ENCODE results near the gene IL9.
A peak's percentile ranks its signal among the peaks of the same experiment; 100 is the strongest.

Gene IL9

DNA sequence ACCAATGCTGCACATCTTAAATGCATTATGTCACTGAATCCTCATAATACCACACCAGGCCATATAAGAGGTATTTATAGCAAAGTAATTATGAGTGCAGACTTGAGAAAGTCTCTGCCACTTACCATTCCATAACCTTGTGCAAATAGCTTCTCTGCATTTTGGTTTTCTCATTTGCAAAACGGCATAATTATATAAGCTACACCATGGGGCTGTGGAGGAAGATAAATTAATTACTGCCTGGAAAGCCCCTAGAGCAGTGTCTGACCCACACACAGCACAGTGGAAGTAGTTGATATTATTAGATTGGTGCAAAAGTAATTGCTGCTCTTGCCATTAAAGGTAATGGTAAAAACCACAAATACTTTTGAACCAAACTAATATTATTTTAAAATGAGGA lies 9.5 kb upstream of the IL9 start:
- Mint-ChIP-seq H3K4me3 (no peak overlapping the region), H3K4me1 (no peaks in the 10 kb centered on the region), H3K9me3 (no peaks in the 10 kb centered on the region), H3K27ac (no peak overlapping the region), H3K27me3 (peaks cover 36% of the 10 kb centered on the region)
- DNase-seq (no peak), ATAC-seq (no peak)

DNA sequence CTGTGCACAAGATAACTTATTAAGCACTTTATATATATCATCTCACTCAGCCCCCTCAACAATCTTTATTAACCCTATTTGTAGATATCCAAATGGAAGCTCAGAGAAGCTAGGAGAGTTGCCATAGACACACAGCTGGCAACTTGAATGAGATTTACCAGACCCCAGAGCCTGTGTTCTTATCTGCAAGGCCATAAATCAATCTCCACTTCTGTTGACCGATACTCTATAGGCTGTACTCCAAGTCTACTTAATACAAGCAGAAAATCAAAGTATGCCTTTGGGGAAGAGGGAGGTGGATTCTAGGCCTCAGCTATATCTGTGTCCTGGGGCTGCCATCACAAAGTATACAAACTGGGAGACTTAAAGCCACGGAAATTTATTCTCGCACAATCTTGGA lies 6.0 kb upstream of the IL9 start:
- ATAC-seq (no peak), DNase-seq (no peak)
- no peaks in the 10 kb centered on the region for H3K9me3 Mint-ChIP-seq
- H3K27me3 Mint-ChIP-seq: peaks cover 45% of the 10 kb centered on the region
- no peaks in the 10 kb centered on the region for H3K4me1 Mint-ChIP-seq
- no peak overlapping the region for H3K4me3 Mint-ChIP-seq
- H3K27ac Mint-ChIP-seq: no peak overlapping the region

DNA sequence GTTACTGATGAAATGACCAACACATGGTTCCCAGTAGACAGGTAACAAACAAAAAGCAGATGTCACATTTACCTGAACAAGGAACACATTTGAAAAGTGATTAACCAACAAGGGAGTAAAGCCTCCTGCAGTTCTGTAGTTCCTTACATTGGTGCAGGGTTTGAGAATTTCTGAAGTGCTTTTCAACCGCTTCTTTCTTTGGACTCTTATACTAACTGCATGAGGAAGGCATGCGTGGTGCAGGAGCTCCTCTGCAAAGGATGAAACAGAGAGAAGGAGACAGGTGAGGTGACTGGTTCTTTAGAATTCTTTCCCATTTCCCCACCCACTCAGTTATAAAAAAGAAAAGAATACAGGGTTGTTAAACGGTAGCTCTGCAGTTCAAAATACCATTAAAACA lies 4.6 kb upstream of the IL9 start:
- ATAC-seq: no peak
- no peak overlapping the region for H3K27ac Mint-ChIP-seq
- H3K4me3 Mint-ChIP-seq: no peak overlapping the region
- no peaks in the 10 kb centered on the region for H3K9me3 Mint-ChIP-seq
- no peak for DNase-seq
- H3K27me3 Mint-ChIP-seq: peaks cover 54% of the 10 kb centered on the region
- H3K4me1 Mint-ChIP-seq: peaks cover 5% of the 10 kb centered on the region

DNA sequence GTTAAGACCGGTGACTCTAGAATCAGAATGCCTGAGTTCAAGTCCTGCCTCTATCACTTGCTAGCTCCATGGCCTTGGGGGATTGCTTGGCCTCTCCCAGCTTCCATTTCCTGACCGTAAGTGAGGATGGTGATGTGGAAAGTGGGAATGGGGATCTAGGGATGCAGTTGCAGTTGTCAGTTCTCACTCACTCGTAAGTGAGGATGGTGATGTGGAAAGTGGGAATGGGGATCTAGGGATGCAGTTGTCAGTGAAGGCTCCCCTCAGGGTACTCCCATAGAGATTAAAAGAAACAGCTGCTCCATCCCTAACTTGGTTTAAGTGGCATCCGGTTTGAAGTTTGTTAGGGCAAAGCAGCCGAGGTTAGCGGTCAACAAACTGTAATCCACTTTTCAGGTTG lies 3.0 kb upstream of the IL9 start:
- no peak overlapping the region for H3K4me3 Mint-ChIP-seq
- DNase-seq (no peak), ATAC-seq (no peak)
- peak overlapping the region in 1 of 2 donors; percentile 35 for H3K27ac Mint-ChIP-seq
- no peaks in the 10 kb centered on the region for H3K9me3 Mint-ChIP-seq
- H3K27me3 Mint-ChIP-seq: peaks cover 63% of the 10 kb centered on the region
- H3K4me1 Mint-ChIP-seq: peaks cover 5% of the 10 kb centered on the region

DNA sequence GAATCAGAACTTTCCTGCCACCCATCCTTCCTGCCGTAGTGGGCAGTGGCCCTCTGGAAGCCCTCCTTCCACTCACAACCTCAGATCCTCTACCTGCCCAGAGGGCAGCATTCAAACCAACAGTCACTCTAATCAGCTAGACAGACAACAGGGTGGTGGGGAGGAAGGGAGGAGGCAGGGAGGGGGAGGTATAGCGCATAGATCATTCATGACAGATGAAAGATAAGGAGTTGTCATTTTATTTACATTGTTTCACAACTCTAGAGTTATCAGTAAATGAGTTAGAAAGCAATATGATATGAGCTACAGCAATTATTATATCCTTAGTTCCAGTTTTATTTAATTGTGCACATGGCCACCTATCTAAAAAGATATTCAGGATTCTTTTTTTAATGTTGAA lies 852 bp downstream of the IL9 start:
- ATAC-seq: no peak
- H3K27ac Mint-ChIP-seq: no peak overlapping the region
- no peak for DNase-seq

DNA sequence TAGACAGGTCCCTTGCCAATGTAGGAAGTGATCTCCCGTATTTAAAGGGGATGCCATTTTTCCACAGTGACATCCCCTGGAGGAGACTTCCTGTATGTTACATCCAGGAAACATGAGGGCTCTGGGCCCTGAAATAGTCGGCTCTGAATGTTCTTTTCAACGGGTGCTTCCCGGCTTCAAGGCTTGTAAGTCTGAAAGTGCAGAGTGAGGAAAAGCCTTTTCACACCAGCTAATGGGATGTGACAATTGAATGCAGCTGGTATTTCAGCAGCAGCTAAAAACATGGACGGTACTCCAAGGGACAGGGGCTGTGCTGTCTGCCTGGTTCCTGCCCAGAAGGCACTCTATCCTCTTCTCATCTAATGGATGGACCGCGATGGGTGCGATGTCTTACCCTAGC lies 1.4 kb downstream of the IL9 start:
- ATAC-seq (no peak), DNase-seq (no peak)
- Mint-ChIP-seq H3K4me1 (peaks cover 12% of the 10 kb centered on the region), H3K27ac (no peak overlapping the region), H3K9me3 (no peaks in the 10 kb centered on the region), H3K27me3 (peaks cover 42% of the 10 kb centered on the region), H3K4me3 (no peak overlapping the region)

More for the DNA sequence above, 852 bp downstream of the IL9 start:
- Mint-ChIP-seq H3K4me1 (peaks cover 12% of the 10 kb centered on the region), H3K27me3 (peaks cover 43% of the 10 kb centered on the region), H3K4me3 (no peak overlapping the region), H3K9me3 (no peaks in the 10 kb centered on the region)

DNA sequence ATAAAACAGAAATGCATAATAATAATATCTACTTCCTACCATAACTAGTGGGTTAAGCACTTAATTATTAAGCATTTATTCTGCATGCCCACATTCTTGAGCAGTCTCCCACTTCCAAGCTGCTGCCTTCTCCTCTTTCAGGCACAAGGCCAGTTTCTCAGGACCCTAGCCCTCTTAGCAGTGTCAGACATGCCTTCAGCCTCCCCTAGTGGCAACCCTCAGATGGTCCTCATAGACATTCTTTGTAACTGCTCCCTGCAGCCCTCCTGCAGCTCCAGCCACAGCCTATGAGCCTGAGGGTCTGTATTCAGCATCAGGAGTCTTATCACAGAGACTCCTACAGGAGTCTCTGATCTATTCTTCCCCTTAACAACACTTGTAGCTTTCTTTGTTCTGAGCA lies 3.9 kb downstream of the IL9 start:
- H3K27me3 Mint-ChIP-seq: peaks cover 27% of the 10 kb centered on the region
- H3K4me1 Mint-ChIP-seq: peaks cover 21% of the 10 kb centered on the region
- no peaks in the 10 kb centered on the region for H3K9me3 Mint-ChIP-seq
- ATAC-seq (no peak), DNase-seq (no peak)
- H3K4me3 Mint-ChIP-seq: no peak overlapping the region
- H3K27ac Mint-ChIP-seq: no peak overlapping the region

DNA sequence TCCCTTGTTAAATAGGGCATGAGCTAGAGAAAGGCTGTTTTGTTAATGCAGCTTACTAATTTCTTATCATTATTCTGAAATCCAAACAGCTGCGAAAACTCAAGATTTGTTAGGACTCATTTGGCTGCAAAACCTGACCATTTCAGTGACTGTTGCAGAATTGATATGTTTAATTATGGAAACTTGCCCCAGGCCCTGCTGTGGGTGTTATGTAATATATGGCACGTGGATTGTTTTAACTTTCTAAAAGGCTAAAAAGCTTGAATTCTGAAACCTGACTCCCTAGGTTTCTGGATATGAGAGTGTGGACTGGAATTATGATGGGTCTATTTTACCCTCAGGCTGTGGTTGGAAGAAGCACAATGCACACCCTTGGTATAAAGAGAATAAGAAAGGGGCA lies 4.4 kb downstream of the IL9 start:
- Mint-ChIP-seq H3K4me1 (peaks cover 21% of the 10 kb centered on the region), H3K27ac (no peak overlapping the region), H3K9me3 (no peaks in the 10 kb centered on the region), H3K27me3 (peaks cover 27% of the 10 kb centered on the region), H3K4me3 (no peak overlapping the region)
- ATAC-seq: no peak
- no peak for DNase-seq

DNA sequence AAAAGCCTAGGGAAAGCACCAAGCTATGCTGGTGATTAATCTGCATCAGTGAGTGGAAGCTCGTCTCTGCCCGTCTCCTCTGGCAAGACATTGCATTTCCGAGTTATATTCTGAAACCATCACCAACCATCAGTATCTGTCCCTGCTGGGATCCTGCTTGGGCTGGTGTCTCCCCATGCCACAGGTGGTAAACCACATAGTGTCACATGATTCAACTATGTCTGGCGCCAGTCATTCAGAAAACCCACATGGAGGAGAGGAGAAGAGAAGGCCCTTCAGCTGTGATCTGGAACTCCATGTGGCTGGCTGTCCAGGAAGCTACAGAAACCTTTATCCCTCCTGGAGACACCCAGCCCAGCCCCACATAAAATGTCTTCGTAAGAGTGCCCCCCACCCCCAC lies 4.8 kb downstream of the IL9 start:
- Mint-ChIP-seq H3K27ac (no peak overlapping the region), H3K9me3 (no peaks in the 10 kb centered on the region), H3K4me3 (no peak overlapping the region), H3K4me1 (peaks cover 21% of the 10 kb centered on the region), H3K27me3 (peaks cover 23% of the 10 kb centered on the region)
- ATAC-seq (peak; percentile 96), DNase-seq (peak; percentile 27 to 77)

DNA sequence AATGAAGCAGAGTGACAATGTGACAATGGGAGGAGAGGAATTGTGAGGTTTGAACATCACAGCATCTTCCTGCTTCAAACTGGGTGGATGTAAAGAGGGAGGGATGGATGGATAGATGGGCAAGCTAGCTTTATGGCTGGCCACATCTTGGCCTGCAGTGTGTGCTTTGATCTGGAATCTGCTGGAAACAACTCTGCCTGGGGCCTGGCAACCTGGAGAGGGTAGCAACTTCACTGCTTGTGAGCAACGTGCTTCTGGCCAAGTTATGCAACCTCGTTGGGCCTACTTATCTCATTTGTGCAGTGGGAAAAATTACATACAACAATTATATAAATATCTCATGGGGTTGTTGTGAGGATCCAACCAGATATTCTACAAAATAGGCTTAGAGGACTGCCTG lies 5.3 kb downstream of the IL9 start:
- H3K4me3 Mint-ChIP-seq: no peak overlapping the region
- H3K27me3 Mint-ChIP-seq: peaks cover 24% of the 10 kb centered on the region
- no peaks in the 10 kb centered on the region for H3K9me3 Mint-ChIP-seq
- H3K27ac Mint-ChIP-seq: no peak overlapping the region
- ATAC-seq (no peak), DNase-seq (no peak)
- H3K4me1 Mint-ChIP-seq: peaks cover 16% of the 10 kb centered on the region

DNA sequence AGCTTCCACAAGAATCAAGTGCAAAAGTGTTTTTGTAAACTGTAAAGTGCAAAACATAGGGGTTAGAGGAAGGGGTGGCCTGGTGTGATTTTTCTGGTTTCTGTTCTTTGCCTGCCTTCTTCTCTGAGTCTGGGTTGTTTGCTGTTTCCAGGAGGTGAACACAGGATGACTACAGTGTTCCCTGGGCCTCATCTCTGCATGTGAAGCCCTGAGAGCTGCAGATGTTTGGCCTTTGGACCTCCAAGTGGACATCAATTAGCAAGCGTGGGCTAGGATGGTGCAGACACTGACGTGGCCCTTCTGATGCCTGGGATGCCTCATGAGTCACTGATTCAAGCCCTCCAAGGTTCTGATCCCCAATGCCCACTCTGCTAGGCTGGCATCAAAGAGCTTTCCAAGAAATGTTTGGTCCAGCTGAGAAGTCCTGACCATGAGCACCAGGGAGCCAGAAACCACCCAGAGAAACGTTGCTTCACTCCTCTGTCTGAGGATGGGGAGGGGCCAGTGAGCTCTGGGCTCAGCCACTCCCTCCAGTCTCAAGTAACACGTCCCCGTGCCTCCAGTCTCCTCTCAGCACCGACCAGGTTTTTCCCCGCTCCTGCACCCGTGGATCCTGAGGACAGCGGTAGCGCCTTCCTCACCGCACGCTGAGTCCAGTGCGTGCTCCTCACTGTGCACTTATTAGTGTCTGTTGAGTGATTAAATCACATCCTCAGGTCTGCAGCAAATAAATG lies 7.6 kb downstream of the IL9 start:
- ATAC-seq: no peak
- Mint-ChIP-seq H3K9me3 (no peaks in the 10 kb centered on the region), H3K4me1 (peaks cover 16% of the 10 kb centered on the region), H3K27me3 (peaks cover 35% of the 10 kb centered on the region), H3K4me3 (no peak overlapping the region), H3K27ac (no peak overlapping the region)
- no peak for DNase-seq

DNA sequence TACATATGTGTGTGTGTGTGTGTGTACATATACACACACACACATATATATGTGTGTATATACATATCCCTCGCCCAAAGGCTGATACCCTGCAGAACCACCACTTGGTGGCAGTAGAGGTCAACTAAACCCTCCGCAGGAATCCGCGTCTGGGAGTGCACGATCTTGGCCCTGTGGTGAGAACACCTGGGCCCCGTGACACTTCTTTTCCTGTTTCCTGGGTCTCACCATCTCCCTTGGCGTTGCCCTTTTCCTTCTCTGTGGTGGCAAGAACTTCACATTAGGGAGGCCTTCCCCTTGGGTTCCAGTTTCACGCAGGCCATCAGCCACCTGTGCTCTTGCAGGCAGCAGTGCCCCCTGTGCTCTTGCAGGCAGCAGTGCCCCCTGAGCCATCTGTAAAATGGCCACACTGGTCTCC lies 8.2 kb downstream of the IL9 start:
- Mint-ChIP-seq H3K9me3 (no peaks in the 10 kb centered on the region), H3K27me3 (peaks cover 41% of the 10 kb centered on the region), H3K4me3 (peak overlapping the region in 1 of 2 donors; percentile 28), H3K27ac (no peak overlapping the region), H3K4me1 (peaks cover 16% of the 10 kb centered on the region)
- peak; percentile 64 to 65 for DNase-seq
- peak; percentile 71 for ATAC-seq

DNA sequence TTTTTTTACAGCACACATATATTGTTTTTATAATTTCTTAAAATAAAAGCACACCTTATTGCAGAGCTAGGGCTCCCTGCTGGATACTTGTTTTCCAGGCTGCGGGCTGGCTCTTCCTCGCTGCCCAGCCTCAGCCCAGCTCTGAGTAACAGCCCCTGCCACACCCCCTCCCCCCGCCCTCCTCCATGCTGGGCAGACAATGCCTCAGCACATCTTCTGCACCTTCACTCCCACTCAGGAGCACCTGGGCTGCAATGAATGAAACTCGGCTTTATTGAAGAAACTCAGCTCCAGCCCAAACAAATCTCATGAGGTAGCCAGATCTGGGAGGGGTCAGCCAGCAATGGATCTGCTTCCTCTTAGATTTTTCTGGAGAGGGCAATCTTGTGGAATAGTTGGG lies 9.5 kb downstream of the IL9 start:
- no peak overlapping the region for H3K27ac Mint-ChIP-seq
- no peaks in the 10 kb centered on the region for H3K9me3 Mint-ChIP-seq
- ATAC-seq: no peak
- H3K4me1 Mint-ChIP-seq: peaks cover 14% of the 10 kb centered on the region
- H3K4me3 Mint-ChIP-seq: no peak overlapping the region
- H3K27me3 Mint-ChIP-seq: peaks cover 47% of the 10 kb centered on the region
- DNase-seq: no peak

DNA sequence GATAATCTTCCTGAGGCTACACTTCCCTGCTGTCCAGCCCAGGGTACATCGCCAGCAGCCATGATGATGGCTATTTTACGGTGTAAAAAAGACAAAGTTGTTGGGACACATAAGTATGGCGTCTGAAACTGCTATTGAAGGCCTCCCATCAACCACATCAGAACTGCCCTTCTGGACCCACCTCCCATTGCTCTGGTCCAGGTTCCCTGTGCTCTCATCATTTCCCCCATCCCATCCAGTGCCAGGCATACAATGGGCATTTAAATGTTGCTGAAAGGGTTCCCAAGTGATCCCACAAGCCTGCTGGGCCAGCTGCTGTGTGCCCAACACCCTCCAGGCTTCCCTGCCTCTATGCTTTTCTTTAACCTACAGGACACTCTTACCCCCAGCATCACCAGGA lies 10.6 kb downstream of the IL9 start:
- DNase-seq: no peak
- Mint-ChIP-seq H3K9me3 (no peaks in the 10 kb centered on the region), H3K27ac (no peak overlapping the region), H3K4me3 (no peak overlapping the region), H3K27me3 (peaks cover 58% of the 10 kb centered on the region), H3K4me1 (peaks cover 9% of the 10 kb centered on the region)
- ATAC-seq: no peak

DNA sequence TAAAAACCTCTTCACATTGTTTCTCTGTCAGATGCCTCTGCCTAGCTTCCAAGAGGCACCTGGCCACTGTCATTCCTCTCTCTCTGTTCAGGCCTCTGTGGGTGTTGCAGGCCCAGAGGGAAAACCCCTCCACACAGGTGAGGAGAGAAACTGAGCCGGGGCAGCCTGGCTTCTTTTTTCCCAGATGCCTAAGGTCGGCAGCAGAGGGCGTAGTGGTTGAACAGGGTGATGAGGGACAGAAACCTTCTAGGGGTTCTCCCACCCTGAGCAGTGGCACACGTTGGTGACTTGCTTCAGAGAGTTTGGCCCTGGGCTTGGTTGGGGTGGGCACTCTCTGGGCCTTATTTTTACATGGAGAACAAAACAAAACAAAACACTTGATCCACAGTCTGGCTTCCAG lies 12.2 kb downstream of the IL9 start:
- no peak overlapping the region for H3K4me3 Mint-ChIP-seq
- H3K4me1 Mint-ChIP-seq: peaks cover 9% of the 10 kb centered on the region
- DNase-seq: peak in 1 of 2 donors; percentile 23
- no peak for ATAC-seq
- no peak overlapping the region for H3K27ac Mint-ChIP-seq
- peaks cover 49% of the 10 kb centered on the region for H3K27me3 Mint-ChIP-seq
- H3K9me3 Mint-ChIP-seq: no peaks in the 10 kb centered on the region

DNA sequence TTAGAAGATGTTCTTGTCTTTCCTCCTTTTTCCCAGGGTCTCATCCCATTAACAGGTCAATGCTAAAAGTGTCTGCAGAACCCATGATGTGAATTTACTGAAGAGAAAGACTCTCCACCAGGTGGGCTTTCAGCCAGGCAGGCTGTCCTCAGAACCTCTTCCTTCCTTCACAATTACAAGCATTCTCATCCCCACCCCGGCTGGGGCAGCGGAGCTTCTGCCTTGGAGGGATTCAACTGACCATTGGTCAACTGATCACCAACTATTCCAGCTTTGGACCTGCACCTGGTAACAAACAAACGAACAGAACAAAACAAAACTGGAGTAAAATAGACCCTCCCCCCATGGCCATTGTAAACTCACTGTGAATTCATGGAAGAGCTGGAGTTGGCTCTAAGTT lies 12.6 kb downstream of the IL9 start:
- peaks cover 49% of the 10 kb centered on the region for H3K27me3 Mint-ChIP-seq
- H3K9me3 Mint-ChIP-seq: no peaks in the 10 kb centered on the region
- no peak overlapping the region for H3K27ac Mint-ChIP-seq
- DNase-seq: no peak
- ATAC-seq: no peak
- H3K4me3 Mint-ChIP-seq: no peak overlapping the region
- H3K4me1 Mint-ChIP-seq: peaks cover 8% of the 10 kb centered on the region

DNA sequence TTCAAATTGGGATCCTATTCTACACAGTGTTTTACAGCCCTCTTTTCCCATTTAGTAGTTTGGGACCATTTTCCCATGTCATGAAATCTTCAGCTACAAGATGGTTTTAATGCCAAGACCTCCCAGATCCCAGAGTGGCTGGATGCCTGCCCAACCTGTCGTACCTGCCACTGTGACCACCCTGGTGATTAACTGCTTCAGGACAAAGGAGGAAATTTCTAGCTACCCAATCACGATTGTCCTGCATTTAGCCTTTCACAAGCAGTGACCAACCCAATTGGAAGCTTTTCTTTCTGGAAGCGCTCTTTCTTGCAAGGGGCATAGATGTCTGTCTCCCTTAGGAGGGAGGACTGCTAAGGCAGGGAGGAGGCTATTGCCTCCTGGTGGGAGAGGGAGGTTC lies 13.8 kb downstream of the IL9 start:
- no peaks in the 10 kb centered on the region for H3K4me1 Mint-ChIP-seq
- H3K4me3 Mint-ChIP-seq: no peak overlapping the region
- no peak overlapping the region for H3K27ac Mint-ChIP-seq
- H3K9me3 Mint-ChIP-seq: no peaks in the 10 kb centered on the region
- peaks cover 58% of the 10 kb centered on the region for H3K27me3 Mint-ChIP-seq
- no peak for ATAC-seq
- no peak for DNase-seq
